ENCODE results near the gene REC114.
"Not testable (repeated sequence)": the region's sequence is repeated elsewhere in the genome, so short reads cannot be mapped to it uniquely, and the experiment has no call there.

REC114 gene

GRCh38 chr15:73455876-73456275, 12.9 kb downstream of the REC114 start:
- DNase-seq (ENCODE audit: low read depth) = no peak

GRCh38 chr15:73457334-73457733, 14.4 kb downstream of the REC114 start:
- no peak for DNase-seq (ENCODE audit: low read depth)

DNA sequence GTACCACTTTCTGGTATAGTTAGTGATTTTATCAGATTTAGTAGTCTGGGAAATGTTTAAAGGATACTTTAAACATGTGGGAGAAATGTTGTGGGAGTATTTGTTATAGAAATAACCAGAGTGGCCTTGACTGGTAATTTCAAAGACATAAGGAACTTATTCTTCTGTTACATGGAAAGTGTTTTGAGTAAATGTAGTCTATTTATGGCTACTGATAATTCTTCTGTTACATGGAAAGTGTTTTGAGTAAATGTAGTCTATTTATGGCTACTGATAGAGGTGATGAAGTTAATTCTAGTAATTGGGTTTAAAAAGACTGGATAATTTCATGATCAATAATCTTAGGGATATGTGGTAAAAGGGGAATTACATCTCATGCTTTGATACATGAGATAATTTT, 17.7 kb downstream of the REC114 start:
- no peak for DNase-seq (ENCODE audit: low read depth)

- no peak for DNase-seq (ENCODE audit: low read depth)
Observed at GRCh38 chr15:73464602-73465001, 21.6 kb downstream of the REC114 start.

DNA sequence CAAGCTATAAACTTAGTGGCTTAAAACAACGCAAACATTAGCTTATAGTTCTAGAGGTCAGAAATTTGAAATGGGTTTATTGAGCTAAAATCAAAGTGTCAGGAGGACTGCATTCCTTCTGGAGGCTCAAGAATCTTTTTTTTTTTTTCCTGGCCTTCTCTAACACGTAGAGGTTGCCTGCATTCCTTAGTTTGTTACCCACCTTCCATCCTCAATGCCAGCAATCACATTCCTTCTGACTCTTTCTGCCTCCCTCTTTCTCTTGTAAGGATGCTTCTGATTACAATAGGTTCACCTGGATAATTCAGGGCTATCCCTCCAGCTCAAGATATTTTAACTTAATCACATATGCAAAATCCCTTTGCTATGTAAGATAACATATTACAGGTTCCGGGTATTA, 24.8 kb downstream of the REC114 start:
- DNase-seq (ENCODE audit: low read depth) = no peak

DNA sequence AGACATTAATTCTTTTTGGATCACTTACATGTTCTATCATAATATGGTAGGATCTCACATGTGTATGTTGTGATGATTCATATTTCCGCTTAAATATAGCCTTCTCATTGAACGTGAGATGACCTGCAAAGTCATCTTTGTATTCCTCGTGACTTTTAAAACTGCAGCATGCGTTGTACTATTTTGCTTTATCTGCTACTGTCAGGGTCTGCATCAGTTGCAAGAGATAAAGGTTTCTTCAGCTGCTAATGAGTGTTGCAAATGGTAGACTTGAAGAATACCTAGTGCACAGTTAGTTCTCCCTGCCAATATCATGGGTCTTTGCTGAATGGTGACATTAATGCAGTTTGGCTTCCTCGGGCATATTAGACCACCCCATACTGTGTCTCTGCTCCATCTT, 31.8 kb downstream of the REC114 start:
- no peak for DNase-seq (ENCODE audit: low read depth)

GRCh38 chr15:73476704-73477216, 33.8 kb downstream of the REC114 start:
- DNase-seq (ENCODE audit: low read depth) = no peak

GRCh38 chr15:73480050-73480449, 37.1 kb downstream of the REC114 start:
- no peak for DNase-seq (ENCODE audit: low read depth)

DNA sequence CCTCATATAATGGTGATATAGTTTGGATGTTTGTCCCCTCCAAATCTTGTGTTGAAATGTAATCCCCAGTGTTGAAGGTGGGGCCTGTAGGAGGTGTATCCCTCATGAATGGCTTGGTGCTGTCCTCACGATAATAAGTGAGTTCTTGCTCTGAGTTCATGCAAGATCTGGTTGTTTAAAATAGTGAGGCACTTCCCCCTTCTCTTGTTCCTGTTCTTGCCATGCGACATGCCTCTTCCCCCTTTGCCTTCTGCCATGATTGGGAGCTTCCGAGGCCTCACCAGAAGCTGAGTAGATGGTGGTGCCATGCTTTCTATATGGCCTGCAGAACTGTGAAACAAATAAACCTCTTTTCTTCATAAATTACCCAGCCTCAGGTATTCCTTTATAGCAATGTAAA, 39.2 kb downstream of the REC114 start:
- no peak for DNase-seq (ENCODE audit: low read depth)

DNA sequence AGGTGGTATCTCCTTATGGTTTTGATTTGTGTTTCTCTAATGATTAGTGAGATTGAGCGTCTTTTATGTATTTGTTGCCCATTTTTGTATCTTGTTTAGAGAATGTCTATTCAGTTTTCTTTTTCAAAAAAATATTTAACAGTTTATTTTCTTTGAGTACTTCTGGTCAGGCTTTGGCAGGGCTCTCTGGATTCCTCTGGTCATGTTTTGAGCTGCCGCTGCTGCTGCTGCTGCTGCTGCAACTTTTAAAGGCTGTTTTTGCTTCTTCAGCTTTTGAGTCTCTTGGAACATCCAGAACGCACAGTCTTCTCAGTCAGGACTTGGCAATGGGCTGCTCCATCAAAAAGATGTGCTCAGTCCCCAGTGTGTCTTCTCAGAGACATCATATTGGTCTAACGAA, 40.1 kb downstream of the REC114 start:
- DNase-seq (ENCODE audit: low read depth) = no peak

DNA sequence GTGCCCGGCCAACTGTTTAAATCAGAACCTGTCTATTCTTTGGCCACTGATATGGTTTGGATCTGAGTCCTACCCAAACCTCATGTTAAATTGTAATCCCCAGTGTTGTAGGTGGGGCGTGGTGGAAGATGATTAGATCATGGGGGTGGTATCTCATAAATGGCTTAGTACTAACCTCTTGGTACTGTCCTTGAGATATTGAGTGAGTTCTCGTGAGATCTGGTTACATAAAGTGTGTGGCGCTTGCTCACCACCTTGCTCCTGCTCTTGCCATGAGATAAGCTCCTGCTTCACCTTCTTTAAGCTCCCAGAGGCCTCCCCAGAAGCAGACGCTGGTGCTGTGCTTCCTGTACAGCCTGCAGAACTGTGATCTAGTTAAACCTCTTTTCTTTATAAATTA, 42.4 kb downstream of the REC114 start:
- DNase-seq (ENCODE audit: low read depth) = no peak

DNA sequence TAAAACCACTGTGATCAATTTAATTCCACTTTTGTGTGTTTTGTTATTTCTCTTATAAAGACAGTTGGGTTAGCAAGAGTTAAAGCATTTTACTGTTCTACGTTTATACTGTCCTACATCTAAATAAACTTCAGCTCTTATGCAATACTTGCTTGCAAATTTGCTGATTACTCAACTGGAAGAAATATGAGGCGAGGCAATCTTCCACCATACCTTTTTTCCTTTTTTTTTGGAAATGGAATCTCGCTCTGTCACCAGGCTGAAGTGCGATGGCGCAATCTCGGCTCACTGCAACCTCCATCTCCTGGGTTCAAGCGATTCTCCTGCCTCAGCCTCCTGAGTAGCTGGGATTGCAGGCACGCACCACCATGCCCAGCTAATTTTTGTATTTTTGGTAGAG, 42.9 kb downstream of the REC114 start:
- DNase-seq (ENCODE audit: low read depth) = not testable (repeated sequence)

DNA sequence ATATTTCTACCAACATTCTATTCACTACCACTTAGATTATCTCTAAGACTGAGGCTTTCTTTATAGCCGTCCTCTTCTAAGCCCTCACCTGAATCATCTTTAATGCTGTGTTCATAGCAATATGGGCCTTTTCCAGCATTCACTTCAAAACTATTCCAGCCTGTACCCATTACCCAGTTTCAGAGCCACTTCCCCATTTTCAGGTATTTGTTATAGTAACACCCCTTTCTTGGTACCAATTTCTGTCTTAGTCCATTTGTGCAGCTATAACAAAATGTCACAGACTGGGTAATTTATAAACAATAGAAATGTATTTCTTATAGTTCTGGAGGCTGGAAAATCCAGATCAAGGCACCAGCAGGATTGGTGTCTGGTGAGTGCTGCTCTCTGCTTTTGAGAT, 45.7 kb downstream of the REC114 start:
- no peak for DNase-seq (ENCODE audit: low read depth)

- DNase-seq (ENCODE audit: low read depth) = no peak
Observed at GRCh38 chr15:73493922-73494321, 51.0 kb downstream of the REC114 start.

GRCh38 chr15:73495181-73495580, 52.2 kb downstream of the REC114 start:
- DNase-seq (ENCODE audit: low read depth) = no peak

DNA sequence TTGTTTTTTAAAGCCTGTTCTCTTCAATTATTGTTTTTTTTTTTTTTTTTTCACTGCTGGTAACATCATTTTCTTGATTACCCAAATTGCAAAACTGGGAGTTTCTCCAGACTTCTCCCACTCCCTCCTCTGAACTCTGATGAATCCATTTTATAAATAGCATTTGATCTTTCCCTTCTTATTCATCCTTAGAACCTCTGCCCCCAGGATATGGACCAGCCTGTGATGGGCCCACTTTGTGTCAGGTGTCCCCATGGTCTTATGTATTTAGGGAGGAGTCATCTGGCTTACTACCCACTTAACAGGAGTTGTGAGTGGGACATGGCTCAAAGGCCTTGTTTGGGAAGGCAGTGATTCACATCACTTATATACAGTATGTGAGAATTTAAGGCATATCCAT, 57.7 kb downstream of the REC114 start:
- DNase-seq (ENCODE audit: low read depth) = no peak

DNA sequence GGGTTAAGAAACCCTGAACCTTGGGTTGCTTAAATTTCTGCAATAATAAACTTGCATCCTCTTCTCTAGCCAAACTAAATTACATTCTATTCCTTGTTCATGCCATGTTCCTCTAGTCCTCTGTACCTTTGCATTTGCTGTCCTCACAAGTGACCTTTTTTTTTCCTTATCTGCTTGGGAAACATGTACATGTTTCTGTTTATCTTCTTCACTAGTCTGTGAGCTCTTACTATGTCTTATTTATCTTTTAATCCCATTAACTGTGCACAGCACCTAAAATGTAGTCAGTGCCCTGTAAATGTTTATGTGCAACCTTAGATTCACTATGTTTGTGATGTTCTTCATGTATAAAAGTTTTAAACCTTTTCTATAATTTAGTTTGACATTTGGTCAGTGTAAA, 61.9 kb downstream of the REC114 start:
- DNase-seq (ENCODE audit: low read depth) = no peak

GRCh38 chr15:73515527-73515926, 72.6 kb downstream of the REC114 start:
- no peak for DNase-seq (ENCODE audit: low read depth)

GRCh38 chr15:73517566-73517965, 74.6 kb downstream of the REC114 start:
- no peak for DNase-seq (ENCODE audit: low read depth)

DNA sequence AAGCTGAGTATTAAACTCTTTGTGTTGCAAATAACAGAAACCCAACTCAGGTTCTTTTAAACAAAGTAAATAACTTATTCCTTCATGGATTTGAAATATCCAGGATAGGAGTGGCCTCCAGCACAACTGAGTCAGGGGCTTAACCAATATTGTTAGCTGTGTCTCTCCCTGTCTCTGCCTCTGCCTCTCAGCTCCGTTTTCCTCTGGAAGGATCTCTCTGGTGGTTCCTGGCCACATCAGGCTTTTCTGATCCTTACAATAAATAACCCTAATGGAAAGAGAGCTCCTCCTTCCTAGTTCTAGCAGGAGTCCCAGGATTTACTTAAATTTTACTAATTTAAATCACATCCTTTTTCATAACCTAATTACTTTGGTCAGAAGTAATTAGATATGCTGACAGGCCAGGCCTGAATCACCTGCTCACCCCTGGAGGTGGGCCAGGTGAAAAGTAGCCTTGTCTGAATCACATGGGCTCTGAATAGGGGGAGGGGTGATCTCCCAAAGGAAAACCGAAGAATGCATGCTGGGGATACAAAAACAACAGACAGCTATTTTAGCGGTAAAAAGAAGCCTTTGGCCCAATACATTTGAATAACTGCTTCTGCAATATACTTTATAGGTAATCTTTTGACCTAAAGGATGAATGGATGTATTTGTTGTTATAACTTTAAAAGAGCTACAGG, 75.4 kb downstream of the REC114 start:
- no peak for DNase-seq (ENCODE audit: low read depth)

- DNase-seq (ENCODE audit: low read depth) = no peak
Observed at GRCh38 chr15:73518876-73519733, 76.1 kb downstream of the REC114 start.

- no peak for DNase-seq (ENCODE audit: low read depth)
Observed at GRCh38 chr15:73522011-73522410, 79.0 kb downstream of the REC114 start.

DNA sequence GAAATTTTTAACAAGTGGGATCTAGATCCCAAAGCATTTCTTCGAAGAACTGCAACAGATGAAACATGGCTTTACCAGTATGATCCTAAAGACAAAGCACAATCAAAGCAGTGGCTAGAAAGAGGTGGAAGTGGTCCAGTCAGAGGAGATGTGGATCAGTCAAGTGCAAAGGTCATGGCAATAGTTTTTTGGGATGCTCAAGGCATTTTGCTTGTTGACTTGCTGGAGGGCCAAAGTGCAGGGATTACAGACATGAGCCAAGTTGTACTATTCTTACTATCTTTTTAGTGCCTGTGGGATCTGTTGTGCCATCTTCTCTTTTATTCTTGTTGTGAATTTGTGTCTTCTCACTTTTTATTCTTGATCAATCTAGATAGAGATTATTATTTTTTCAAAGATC, 82.0 kb downstream of the REC114 start:
- DNase-seq (ENCODE audit: low read depth) = no peak

All from stimulated activated CD8-positive, alpha-beta memory T cell treated with anti-CD3 and anti-CD28 coated beads, Interleukin-12 subunit alpha, Interleukin-12 subunit beta, amount 100 ng/mL, for 4 hours (primary cell).